ENCODE measurements around the gene BNIP2.
A peak's percentile ranks its signal among the peaks of the same experiment; 100 is the strongest.

- TF ChIP-seq CTCF (IDR thresholded peaks at IDR 0.05), result peak in 4 of 6 experiments; percentile 27 to 73 (median 66)
- no peak for TF ChIP-seq POLR2A (IDR thresholded peaks at IDR 0.05)
Measured at GRCh38 chr15:59622289-59622688, 66.8 kb downstream of the BNIP2 start.
